HepG2 (cell line): ENCODE results near the gene USP5. TPM values are rescaled to one million over a fixed set of nuclear protein-coding genes. Genes with fewer than 3 reads are reported as not detected.
"Not testable (repeated sequence)": the region's sequence is repeated elsewhere in the genome, so short reads cannot be mapped to it uniquely, and the experiment has no call there.

Experiments
- ATAC-seq: fragments of 200-7000 bp; cut with Tn5 transposase; 3 replicates; pipeline ENCODE4 v1.9.1; 2020; ENCODE audit warnings: mild to moderate bottlenecking, moderate library complexity
- BruUV-seq: library from RNA; stranded (reverse); fragments of 400-500 nt; replicated peaks from 2 replicates; lab custom pipeline; 2021; lab: Mats Ljungman, UMichigan
- CTCF ChIA-PET: fragments of 300-600 bp; formaldehyde crosslinking; extraction: SDS; loops from one replicate; lab custom pipeline; 2021; ENCODE audit warnings: low total read pairs, inconsistent platforms, low intra/inter-chr PET ratio; lab: Yijun Ruan, JAX
- POLR2A ChIA-PET: fragments of 350-600 bp; sonication (Branson Sonifier 250); formaldehyde crosslinking; loops from one replicate; lab custom pipeline; 2020; ENCODE audit warnings: antibody characterized with exemption, inconsistent platforms; lab: Yijun Ruan, JAX
- DNase-seq: peaks from one replicate; pipeline ENCODE4 v3.0.0-alpha.2; 2015; ENCODE audit warnings: low spot score
- FAIRE-seq: peaks from 3 replicates; lab custom pipeline; 2011; peaks lifted over from hg19 to GRCh38; lab: Jason Lieb, UNC
- H2AFZ ChIP-seq: one replicate; pipeline ENCODE4 v1.6.1; 2011; ENCODE audit warnings: low read length, inconsistent platforms
- H3K27ac ChIP-seq: fragments of 300-600 bp; 3 replicates; pipeline ENCODE4 v1.8.0; 2011; ENCODE audit warnings: mixed run types, mild to moderate bottlenecking, mixed read lengths, low read length, inconsistent platforms; ENCODE audit not compliant: insufficient read depth; ENCODE audit errors: extremely low read length
- H3K27me3 ChIP-seq, 2 experiments: fragments of 200-600 bp in 1 of 2; 2 replicates in 1 of 2; 3 replicates in 1 of 2; pipeline versions ENCODE4 v1.6.0 to v1.8.0; 2011; ENCODE audit warnings: low read length in 2 of 2, mild to moderate bottlenecking in 2 of 2, moderate library complexity in 2 of 2, inconsistent platforms in 1 of 2; ENCODE audit not compliant: insufficient read depth in 2 of 2, control insufficient read depth in 1 of 2
- H3K36me3 ChIP-seq, 2 experiments: fragments of 200-600 bp in 1 of 2; replicated peaks in 1 of 2; 2 replicates in 1 of 2; 3 replicates in 1 of 2; pipeline versions ENCODE4 v1.5.1 to v1.8.0; 2011; ENCODE audit warnings: low read length in 2 of 2, inconsistent platforms in 1 of 2; ENCODE audit not compliant: insufficient read depth in 2 of 2, control insufficient read depth in 1 of 2
- H3K4me1 ChIP-seq: 2 replicates; pipeline ENCODE4 v1.5.1; 2012; ENCODE audit warnings: low read length, inconsistent platforms; ENCODE audit not compliant: insufficient read depth
- H3K4me2 ChIP-seq: 2 replicates; pipeline ENCODE4 v1.6.0; 2011; ENCODE audit warnings: low read depth, low read length, inconsistent platforms
- H3K4me3 ChIP-seq, 3 experiments: fragments of 200-600 bp in 1 of 3; sonication (generic), shearing (Covaris generic) in 1 of 3; replicated peaks in 1 of 3; 2 replicates each; pipeline ENCODE4 v1.5.1; 2011 to 2016; ENCODE audit warnings: low read length in 3 of 3, inconsistent platforms in 2 of 3, low read depth in 2 of 3, mild to moderate bottlenecking in 2 of 3, control low read depth in 1 of 3, mixed read lengths in 1 of 3; ENCODE audit not compliant: insufficient read depth in 1 of 3
- H3K79me2 ChIP-seq: one replicate; pipeline ENCODE4 v1.6.1; 2011; ENCODE audit warnings: low read length, inconsistent platforms; ENCODE audit not compliant: insufficient read depth
- H3K9ac ChIP-seq: 2 replicates; pipeline ENCODE4 v1.6.0; 2011; ENCODE audit warnings: mild to moderate bottlenecking, low read depth, low read length, inconsistent platforms; ENCODE audit not compliant: insufficient read depth
- H3K9me3 ChIP-seq: 2 replicates; pipeline ENCODE4 v1.5.1; 2012; ENCODE audit warnings: mild to moderate bottlenecking, low read length
- H4K20me1 ChIP-seq: 2 replicates; pipeline ENCODE4 v1.6.0; 2011; ENCODE audit warnings: inconsistent platforms, mild to moderate bottlenecking, low read length, moderate library complexity; ENCODE audit not compliant: insufficient read depth
- CEBPG ChIP-seq: IDR thresholded peaks from 2 replicates; pipeline ENCODE4 v1.6.1; 2016
- HIVEP1 ChIP-seq: sonication (generic); formaldehyde crosslinking; IDR thresholded peaks from 2 replicates; pipeline ENCODE4 v1.4.0; 2020; ENCODE audit warnings: mild to moderate bottlenecking, missing genetic modification reagents
- PHF21A ChIP-seq: sonication (generic); formaldehyde crosslinking; IDR thresholded peaks from 2 replicates; pipeline ENCODE4 v1.5.0; 2020; ENCODE audit warnings: mild to moderate bottlenecking, missing genetic modification reagents
- ZMYM3 ChIP-seq: sonication (generic); formaldehyde crosslinking; IDR thresholded peaks from 2 replicates; pipeline ENCODE4 v1.5.1; 2020; ENCODE audit warnings: mild to moderate bottlenecking, missing genetic modification reagents
- WGBS: methylation state at CpG from one replicate; pipeline ENCODE4 v1.1.6; 2017; ENCODE audit warnings: low lambda C conversion rate; 5-methylcytosine and 5-hydroxymethylcytosine counted together
- in situ Hi-C: cut with HindIII; loops from 2 replicates; pipeline ENCODE4 v1.10.0; 2017; ENCODE audit warnings: low pct_unique_long_range_greater_than_20kb; ENCODE audit not compliant: extremely low pct_ligation_motif_present
- intact Hi-C: fragments of 100-400 bp; cut with micrococcal nuclease; formaldehyde crosslinking; loops from one replicate; pipeline ENCODE4 v1.10.0; 2022; ENCODE audit not compliant: unreplicated experiment
- polyA plus RNA-seq, 8 experiments: library from polyadenylated mRNA; depleted of rRNA in 3 of 8; stranded (reverse) in 7 of 8; unstranded in 1 of 8; fragments of >200 nt; fragmentation: Illumina TruSeq in 4 of 8; extraction: Trizol in 4 of 8; gene quantifications; 2 replicates each; pipeline versions ENCODE4 v1.2.1 to v1.2.3, GENCODE V29; 2011 to 2016; ENCODE audit warnings: low read depth in 4 of 8, missing spikeins in 1 of 8, mixed read lengths in 1 of 8; ENCODE audit not compliant: insufficient read depth in 1 of 8
- total RNA-seq, 5 experiments: library from RNA; depleted of rRNA; stranded (reverse); fragments of >200 nt; fragmentation: Illumina TruSeq; extraction: Trizol; gene quantifications; 2 replicates each; pipeline ENCODE4 v1.2.3, GENCODE V29; 2016; ENCODE audit warnings: low read depth in 1 of 5
- TF ChIP-seq, protein P1 (sequence below): sonication (generic); formaldehyde crosslinking; IDR thresholded peaks from 2 replicates; pipeline ENCODE4 v1.5.1; 2020; ENCODE audit warnings: mild to moderate bottlenecking, missing genetic modification reagents, moderate library complexity

The USP5 gene
- total and polyA plus RNA-seq, 2 of the 13 experiments (the other 11 are each of a cell fraction or from before 2014, with no cell fraction given) = 39.6 to 56.0 TPM

DNA sequence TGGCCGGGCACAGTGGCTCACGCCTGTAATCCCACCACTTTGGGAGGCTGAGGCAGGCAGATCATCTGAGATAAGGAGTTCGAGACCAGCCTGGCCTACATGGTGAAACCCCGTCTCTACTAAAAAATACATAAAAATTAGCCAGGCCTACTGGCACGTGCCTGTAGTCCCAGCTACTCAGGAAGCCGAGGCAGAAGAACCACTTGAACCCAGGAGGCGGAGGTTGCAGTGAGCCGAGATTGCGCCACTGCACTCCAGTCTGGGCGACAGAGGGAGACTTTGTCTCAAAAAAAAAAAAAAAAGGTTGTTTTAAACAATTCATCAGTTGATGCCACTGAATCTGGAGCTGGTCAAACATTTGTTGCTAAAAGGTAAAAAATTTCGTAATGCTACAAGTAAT is 27.9 kb downstream of the USP5 start:
- WGBS = 59% methylated on average over 10 of the region's 11 CpGs
- H3K79me2 ChIP-seq, H3K36me3 ChIP-seq, in situ Hi-C loops, H3K27me3 ChIP-seq, ATAC-seq, H2AFZ ChIP-seq, H3K9ac ChIP-seq, DNase-seq, BruUV-seq, intact Hi-C loops, FAIRE-seq, H3K4me3 ChIP-seq, H4K20me1 ChIP-seq, H3K4me2 ChIP-seq, H3K9me3 ChIP-seq, CTCF ChIA-PET: not testable (repeated sequence)
- peaks cover 35% of the 10 kb centered on the region for H3K4me1 ChIP-seq
- POLR2A ChIA-PET = interaction anchor here (1.1 to 6.2 kb wide), 7 partner anchors 7 to 82 kb away, joined by 3 to 47 read pairs (median 13); partner anchors contain the start of genes C12orf57, RNU7-1, SPSB2 and TPI1
- H3K27ac ChIP-seq = peak overlapping the region; percentile 86
- TF ChIP-seq PHF21A (CRISPR knock-in tag) (0 out of 2 replicates have a peak, but pooled peaks have one; percentile 20), HIVEP1 (CRISPR knock-in tag) (0 out of 2 replicates have a peak, but pooled peaks have one; percentile 16), ZMYM3 (CRISPR knock-in tag) (0 out of 2 replicates have a peak, but pooled peaks have one; percentile 5), CEBPG (peak; percentile 59; the same call in 1 of the 2 replicates)
- TF ChIP-seq, protein P1, sequence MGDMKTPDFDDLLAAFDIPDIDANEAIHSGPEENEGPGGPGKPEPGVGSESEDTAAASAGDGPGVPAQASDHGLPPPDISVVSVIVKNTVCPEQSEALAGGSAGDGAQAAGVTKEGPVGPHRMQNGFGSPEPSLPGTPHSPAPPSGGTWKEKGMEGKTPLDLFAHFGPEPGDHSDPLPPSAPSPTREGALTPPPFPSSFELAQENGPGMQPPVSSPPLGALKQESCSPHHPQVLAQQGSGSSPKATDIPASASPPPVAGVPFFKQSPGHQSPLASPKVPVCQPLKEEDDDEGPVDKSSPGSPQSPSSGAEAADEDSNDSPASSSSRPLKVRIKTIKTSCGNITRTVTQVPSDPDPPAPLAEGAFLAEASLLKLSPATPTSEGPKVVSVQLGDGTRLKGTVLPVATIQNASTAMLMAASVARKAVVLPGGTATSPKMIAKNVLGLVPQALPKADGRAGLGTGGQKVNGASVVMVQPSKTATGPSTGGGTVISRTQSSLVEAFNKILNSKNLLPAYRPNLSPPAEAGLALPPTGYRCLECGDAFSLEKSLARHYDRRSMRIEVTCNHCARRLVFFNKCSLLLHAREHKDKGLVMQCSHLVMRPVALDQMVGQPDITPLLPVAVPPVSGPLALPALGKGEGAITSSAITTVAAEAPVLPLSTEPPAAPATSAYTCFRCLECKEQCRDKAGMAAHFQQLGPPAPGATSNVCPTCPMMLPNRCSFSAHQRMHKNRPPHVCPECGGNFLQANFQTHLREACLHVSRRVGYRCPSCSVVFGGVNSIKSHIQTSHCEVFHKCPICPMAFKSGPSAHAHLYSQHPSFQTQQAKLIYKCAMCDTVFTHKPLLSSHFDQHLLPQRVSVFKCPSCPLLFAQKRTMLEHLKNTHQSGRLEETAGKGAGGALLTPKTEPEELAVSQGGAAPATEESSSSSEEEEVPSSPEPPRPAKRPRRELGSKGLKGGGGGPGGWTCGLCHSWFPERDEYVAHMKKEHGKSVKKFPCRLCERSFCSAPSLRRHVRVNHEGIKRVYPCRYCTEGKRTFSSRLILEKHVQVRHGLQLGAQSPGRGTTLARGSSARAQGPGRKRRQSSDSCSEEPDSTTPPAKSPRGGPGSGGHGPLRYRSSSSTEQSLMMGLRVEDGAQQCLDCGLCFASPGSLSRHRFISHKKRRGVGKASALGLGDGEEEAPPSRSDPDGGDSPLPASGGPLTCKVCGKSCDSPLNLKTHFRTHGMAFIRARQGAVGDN (CRISPR knock-in tag) = peak; percentile 25
